WTC11 (cell line): ENCODE measurements around the gene NUP210. TPM values are rescaled to one million over a fixed set of nuclear protein-coding genes. Genes with fewer than 3 reads are reported as not detected.

Experiments
- ATAC-seq: fragments of 200-7000 bp; cut with Tn5 transposase; 2 replicates; pipeline ENCODE4 v1.10.0; 2021; ENCODE audit warnings: mild to moderate bottlenecking, moderate library complexity
- CTCF ChIA-PET: fragments of 300-600 bp; sonication (Branson Sonifier 250); formaldehyde crosslinking; loops from one replicate; lab custom pipeline; 2021; ENCODE audit warnings: antibody characterized with exemption; lab: Charles Lee
- POLR2A ChIA-PET: fragments of 350-600 bp; sonication (Branson Sonifier 250); formaldehyde crosslinking; loops from one replicate; lab custom pipeline; 2021; ENCODE audit warnings: antibody characterized with exemption; lab: Charles Lee
- DNase-seq: peaks from one replicate; pipeline ENCODE4 v3.0.0; 2021; ENCODE audit warnings: low spot score
- H3K27ac Mint-ChIP-seq: 2 replicates; pipeline ENCODE4 v1.8.0; 2021; ENCODE audit warnings: mixed read lengths
- H3K27me3 Mint-ChIP-seq: 2 replicates; pipeline ENCODE4 v1.8.0; 2021; ENCODE audit warnings: low read depth, mild to moderate bottlenecking, moderate library complexity, mixed read lengths
- H3K36me3 Mint-ChIP-seq: 2 replicates; pipeline ENCODE4 v1.8.0; 2021; ENCODE audit warnings: mixed read lengths
- H3K4me1 Mint-ChIP-seq: 2 replicates; pipeline ENCODE4 v1.8.0; 2022; ENCODE audit warnings: mixed read lengths
- H3K4me3 Mint-ChIP-seq: 2 replicates; pipeline ENCODE4 v1.8.0; 2021; ENCODE audit warnings: mild to moderate bottlenecking, moderate library complexity, mixed read lengths
- H3K9me3 Mint-ChIP-seq: 2 replicates; pipeline ENCODE4 v1.8.0; 2021; ENCODE audit warnings: mixed read lengths
- ARID4B ChIP-seq: sonication (generic); formaldehyde crosslinking; IDR thresholded peaks from 2 replicates; pipeline ENCODE4 v1.8.0; 2023; ENCODE audit warnings: missing genetic modification reagents, mild to moderate bottlenecking, borderline replicate concordance
- ATF2 ChIP-seq: sonication (generic); formaldehyde crosslinking; IDR thresholded peaks from 2 replicates; pipeline ENCODE4 v1.8.1; 2022; ENCODE audit warnings: low read depth, missing genetic modification reagents, borderline replicate concordance
- CREM ChIP-seq: sonication (generic); formaldehyde crosslinking; IDR thresholded peaks from 2 replicates; pipeline ENCODE4 v1.8.1; 2022; ENCODE audit warnings: mild to moderate bottlenecking, missing genetic modification reagents, moderate library complexity
- CTCF ChIP-seq: fragments of 200-600 bp; IDR thresholded peaks from 2 replicates; pipeline ENCODE4 v1.8.0; 2022; ENCODE audit warnings: antibody characterized with exemption
- E2F1 ChIP-seq: sonication (generic); formaldehyde crosslinking; IDR thresholded peaks from 2 replicates; pipeline ENCODE4 v1.8.0; 2022; ENCODE audit warnings: mild to moderate bottlenecking, missing genetic modification reagents
- ERG ChIP-seq: fragments of 250-450 bp; sonication (Bioruptor Pico); IDR thresholded peaks from 2 replicates; pipeline ENCODE4 v1.8.0; 2021; ENCODE audit warnings: mild to moderate bottlenecking
- FOXP1 ChIP-seq: sonication (generic); formaldehyde crosslinking; IDR thresholded peaks from 2 replicates; pipeline ENCODE4 v1.8.0; 2022; ENCODE audit warnings: missing genetic modification reagents, mild to moderate bottlenecking, moderate library complexity, borderline replicate concordance
- GRHL2 ChIP-seq: fragments of 250-450 bp; sonication (Bioruptor Pico); IDR thresholded peaks from 2 replicates; pipeline ENCODE4 v1.8.0; 2022; ENCODE audit warnings: mild to moderate bottlenecking, moderate library complexity; ENCODE audit not compliant: insufficient replicate concordance, severe bottlenecking
- MXD4 ChIP-seq: fragments of 250-450 bp; sonication (Bioruptor Pico); IDR thresholded peaks from 2 replicates; pipeline ENCODE4 v1.8.0; 2021; ENCODE audit warnings: mild to moderate bottlenecking, moderate library complexity, borderline replicate concordance
- MYBL2 ChIP-seq: sonication (generic); formaldehyde crosslinking; IDR thresholded peaks from 2 replicates; pipeline ENCODE4 v1.8.1; 2023; ENCODE audit warnings: mild to moderate bottlenecking, moderate library complexity, missing genetic modification reagents
- PREB ChIP-seq: sonication (generic); formaldehyde crosslinking; IDR thresholded peaks from 2 replicates; pipeline ENCODE4 v1.8.1; 2022; ENCODE audit warnings: mild to moderate bottlenecking, missing genetic modification reagents, moderate library complexity, borderline replicate concordance
- ZMAT4 ChIP-seq: fragments of 250-450 bp; sonication (Bioruptor Pico); IDR thresholded peaks from 2 replicates; pipeline ENCODE4 v1.9.0; 2021; ENCODE audit warnings: mild to moderate bottlenecking
- ZNF121 ChIP-seq: sonication (generic); formaldehyde crosslinking; IDR thresholded peaks from 2 replicates; pipeline ENCODE4 v1.8.0; 2023; ENCODE audit warnings: missing genetic modification reagents
- ZNF138 ChIP-seq: sonication (generic); formaldehyde crosslinking; conservative IDR thresholded peaks from 2 replicates; pipeline ENCODE4 v1.8.1; 2022; ENCODE audit warnings: mild to moderate bottlenecking, moderate library complexity, missing genetic modification reagents
- ZNF532 ChIP-seq: fragments of 250-450 bp; sonication (Bioruptor Pico); IDR thresholded peaks from 2 replicates; pipeline ENCODE4 v1.9.0; 2021; ENCODE audit warnings: mild to moderate bottlenecking, borderline replicate concordance
- ZSCAN18 ChIP-seq: fragments of 250-450 bp; sonication (Bioruptor Pico); IDR thresholded peaks from 2 replicates; pipeline ENCODE4 v2.1.2; 2022; ENCODE audit warnings: mild to moderate bottlenecking, moderate library complexity
- total RNA-seq: library from RNA; stranded (reverse); gene quantifications from 3 replicates; pipeline ENCODE4 v1.2.3, GENCODE V29; 2021

NUP210 gene
- total RNA-seq, 1 experiment from 2014 or later: 59.2 TPM

GRCh38 chr3:13352621-13353131, 67.4 kb downstream of the NUP210 start (continued):
- TF ChIP-seq ZSCAN18 (CRISPR knock-in tag): no peak
- TF ChIP-seq ZNF532 (CRISPR knock-in tag): no peak
- TF ChIP-seq MXD4 (CRISPR knock-in tag): no peak

- peak overlapping the region; percentile 97 for H3K27ac Mint-ChIP-seq
- no peak for TF ChIP-seq GRHL2 (CRISPR knock-in tag)
- no peak for TF ChIP-seq ZNF121 (CRISPR knock-in tag)
- TF ChIP-seq ZMAT4: no peak
- TF ChIP-seq ERG (CRISPR knock-in tag): no peak
- TF ChIP-seq ATF2 (CRISPR knock-in tag): no peak
- TF ChIP-seq E2F1 (CRISPR knock-in tag): no peak
- TF ChIP-seq FOXP1: no peak
- TF ChIP-seq ARID4B: no peak
- no peak for TF ChIP-seq PREB (CRISPR knock-in tag)
- TF ChIP-seq ZNF138 (CRISPR knock-in tag): no peak
- no peak for TF ChIP-seq CTCF
- TF ChIP-seq MYBL2 (CRISPR knock-in tag): no peak
- no peak for TF ChIP-seq CREM
These were observed 70.3 kb downstream of the NUP210 start for GRCh38 chr3:13349823-13350222.

More at GRCh38 chr3:13349823-13350222, 70.3 kb downstream of the NUP210 start:
- Mint-ChIP-seq H3K4me1 (peaks cover 68% of the 10 kb centered on the region), H3K9me3 (no peaks in the 10 kb centered on the region), H3K27me3 (no peaks in the 10 kb centered on the region), H3K36me3 (peaks cover 43% of the 10 kb centered on the region), H3K4me3 (no peak overlapping the region)
- DNase-seq (no peak), ATAC-seq (no peak)
- POLR2A ChIA-PET: interaction anchor here (1.9 kb wide), 1 partner anchor 16 kb away, joined by 5 read pairs; no protein-coding TSS in a partner anchor
- CTCF ChIA-PET: interaction anchor here (0.7 to 6.2 kb wide), 6 partner anchors 66 to 149 kb away, joined by 3 to 32 read pairs (median 4); no protein-coding TSS in a partner anchor
